Measurements from ENCODE around the gene ACAN.

- TF ChIP-seq EP300 (IDR thresholded peaks at IDR 0.05) (no peak), POLR2A (IDR thresholded peaks at IDR 0.05) (no peak)
Observed at GRCh38 chr15:88782465-88782864, 20.8 kb upstream of the ACAN start.

Measured in tibial nerve (tissue), 3 donors.